HG02852 (cell line): ENCODE data around the gene DYRK2.

Experiments
- ATAC-seq: cut with Tn5 transposase; IDR thresholded peaks from one replicate; pipeline ENCODE4 v1.9.1; 2021; ENCODE audit warnings: mild to moderate bottlenecking, moderate library complexity; ENCODE audit not compliant: unreplicated experiment

DYRK2 gene

GRCh38 chr12:67648521-67649260 lies at the start of gene DYRK2:
DYRK2 (plus strand) TSS chr12:67648745; CDS start chr12:67649134, 389 bp downstream.
- ATAC-seq, result peak; percentile 50

GRCh38 chr12:67599691-67600090 lies 48.9 kb upstream of the DYRK2 start:
- no peak for ATAC-seq

- ATAC-seq, result no peak
Measured at GRCh38 chr12:67601126-67601525, 47.4 kb upstream of the DYRK2 start.

- ATAC-seq, result no peak
Measured at GRCh38 chr12:67609226-67609870, 39.2 kb upstream of the DYRK2 start.

DNA sequence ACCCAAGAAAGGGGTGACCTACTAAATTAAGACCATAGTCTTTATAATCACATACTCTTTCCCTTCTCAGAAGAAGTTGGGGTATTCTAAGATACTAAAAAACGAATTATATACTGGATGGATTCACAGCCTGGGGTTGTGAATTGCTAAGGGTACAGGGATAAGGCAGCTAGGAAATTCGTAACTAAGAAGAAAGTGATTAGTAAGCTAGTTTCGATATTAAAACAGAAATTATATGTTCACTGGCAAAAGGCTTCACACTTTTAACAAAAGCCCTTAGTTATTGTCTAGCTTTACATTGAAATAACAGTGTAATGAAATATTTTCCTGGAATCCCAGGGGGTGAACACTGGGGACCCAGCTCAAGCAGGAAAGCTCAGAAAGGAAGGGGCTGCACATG lies 35.5 kb upstream of the DYRK2 start:
- no peak for ATAC-seq

GRCh38 chr12:67617629-67618028 lies 30.9 kb upstream of the DYRK2 start:
- no peak for ATAC-seq

GRCh38 chr12:67618303-67618702 lies 30.2 kb upstream of the DYRK2 start:
- no peak for ATAC-seq

DNA sequence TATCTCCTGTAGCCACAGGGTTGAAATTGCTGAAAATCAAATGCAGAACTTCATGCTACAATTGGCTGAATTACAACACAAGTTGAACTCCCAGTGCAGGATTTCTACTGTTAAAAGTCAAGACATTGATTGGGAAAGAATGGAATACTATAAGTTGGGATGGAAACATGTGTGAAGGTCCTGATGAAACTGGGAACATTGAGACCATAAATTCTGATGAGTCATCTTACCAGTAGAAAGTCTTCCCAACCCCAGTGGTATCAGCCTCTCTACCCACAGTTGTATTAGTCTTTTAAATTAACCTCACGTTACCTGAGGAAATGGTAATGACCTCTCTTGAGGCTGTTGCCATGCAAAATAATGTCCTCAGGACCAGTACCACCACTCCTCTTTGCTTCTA lies 27.4 kb upstream of the DYRK2 start:
- no peak for ATAC-seq

DNA sequence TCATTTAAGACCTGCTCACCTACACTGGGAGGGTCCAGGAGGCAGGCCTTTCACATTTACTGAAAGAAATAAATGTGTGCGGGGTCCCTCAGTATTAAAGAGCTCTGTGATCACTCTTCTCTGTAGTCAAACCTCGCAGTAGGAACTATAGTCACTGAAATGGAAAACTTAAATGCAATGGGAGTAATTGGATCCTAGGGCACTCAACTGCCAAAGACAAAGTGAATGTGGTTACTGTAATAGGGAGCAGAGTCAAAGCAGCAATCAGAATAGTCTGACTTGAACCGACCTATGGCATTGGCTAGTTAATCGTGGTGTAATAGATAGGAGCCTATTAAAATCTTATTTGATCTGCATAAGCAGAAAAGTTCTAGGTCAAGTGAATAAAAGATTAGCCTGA lies 26.6 kb upstream of the DYRK2 start:
- no peak for ATAC-seq

- ATAC-seq, result no peak
Measured at GRCh38 chr12:67623259-67623658, 25.3 kb upstream of the DYRK2 start.

DNA sequence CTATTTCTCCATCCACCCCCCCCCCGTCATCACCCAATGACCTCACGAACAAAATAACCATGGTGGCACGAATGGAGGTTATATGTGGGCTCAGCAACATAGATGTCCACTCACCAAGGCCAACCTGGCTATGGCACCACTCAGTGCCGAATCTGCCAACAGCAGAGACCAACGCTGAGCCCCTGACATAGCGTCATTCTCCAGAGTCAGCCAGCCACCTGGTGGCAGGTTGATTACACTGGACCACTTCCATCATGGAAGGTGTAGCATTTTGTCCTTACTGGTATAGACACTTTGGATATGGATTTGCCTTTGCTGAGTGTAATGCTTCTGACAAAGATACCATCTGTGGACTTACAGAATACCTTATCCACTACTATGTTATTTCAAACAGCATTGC lies 24.2 kb upstream of the DYRK2 start:
- ATAC-seq, result no peak

DNA sequence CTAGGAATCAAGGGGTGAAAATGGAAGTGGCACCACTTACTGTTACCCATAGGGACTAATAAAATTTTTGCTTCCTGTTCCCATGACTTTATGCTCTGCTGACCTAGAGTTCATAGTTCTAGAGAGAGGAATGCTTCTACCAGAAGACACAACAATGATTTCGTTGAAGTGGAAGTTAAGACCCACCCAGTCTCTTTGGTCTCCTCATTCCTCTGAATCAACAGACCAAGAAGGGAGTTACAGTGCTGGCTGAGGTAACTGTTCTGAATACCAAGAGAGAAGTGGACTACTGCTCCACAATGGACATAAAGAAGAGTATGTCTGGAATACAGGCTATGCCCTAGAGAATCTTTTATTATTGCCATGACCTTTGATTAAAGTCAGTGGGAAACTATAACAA lies 23.5 kb upstream of the DYRK2 start:
- no peak for ATAC-seq

DNA sequence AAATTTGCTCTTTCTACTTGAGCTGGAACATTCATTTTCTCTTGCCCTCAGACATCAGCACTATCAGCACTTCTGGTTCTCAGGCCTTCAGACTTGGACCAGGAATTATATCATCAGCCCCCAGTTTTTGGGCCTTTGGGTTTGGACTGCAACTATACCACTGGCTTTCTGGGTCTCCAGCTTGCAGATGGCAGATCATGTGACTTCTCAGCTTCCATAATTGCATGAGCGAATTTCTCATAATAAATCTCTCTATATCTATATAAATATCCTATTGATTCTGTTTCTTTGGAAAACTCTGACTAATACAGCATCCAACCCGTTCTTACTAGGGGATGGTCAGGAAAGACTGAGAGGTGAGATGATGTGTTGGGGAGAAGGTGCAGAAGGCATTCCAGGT lies 22.4 kb upstream of the DYRK2 start:
- ATAC-seq, result no peak

DNA sequence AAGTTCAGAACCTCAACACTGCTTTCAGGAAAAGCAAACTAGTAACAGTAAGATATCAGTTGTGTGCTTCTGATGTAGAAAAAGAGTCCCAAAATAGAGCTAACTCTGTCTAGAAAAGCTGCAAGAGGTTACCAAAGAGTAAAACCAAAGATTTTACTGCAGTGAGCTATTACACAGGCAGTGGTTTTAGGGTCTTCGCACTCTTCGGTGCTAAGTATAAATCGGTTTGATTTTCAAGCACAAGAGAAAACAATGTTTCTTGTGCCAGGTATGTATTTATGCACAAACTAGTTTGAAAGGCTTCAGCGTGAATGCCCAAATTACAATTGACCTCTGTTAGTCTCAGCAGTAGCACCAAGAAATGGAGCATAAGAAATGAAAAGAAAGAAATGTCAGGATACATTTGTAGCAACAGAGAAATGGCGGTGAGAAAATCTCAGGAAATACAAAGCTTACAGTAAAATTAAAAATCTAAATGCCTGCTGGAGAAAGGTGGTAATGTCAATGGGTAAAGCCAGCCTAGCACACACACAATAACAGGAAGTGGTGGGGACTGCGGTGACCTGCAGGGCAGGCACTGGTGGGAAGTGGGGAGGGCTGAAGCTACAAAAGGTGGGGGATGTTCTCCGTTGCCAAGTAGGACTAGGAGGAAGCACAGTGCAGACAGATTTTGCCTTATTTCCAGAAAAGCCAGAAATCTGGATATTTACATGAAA lies 18.0 kb upstream of the DYRK2 start:
- peak; percentile 95 for ATAC-seq

DNA sequence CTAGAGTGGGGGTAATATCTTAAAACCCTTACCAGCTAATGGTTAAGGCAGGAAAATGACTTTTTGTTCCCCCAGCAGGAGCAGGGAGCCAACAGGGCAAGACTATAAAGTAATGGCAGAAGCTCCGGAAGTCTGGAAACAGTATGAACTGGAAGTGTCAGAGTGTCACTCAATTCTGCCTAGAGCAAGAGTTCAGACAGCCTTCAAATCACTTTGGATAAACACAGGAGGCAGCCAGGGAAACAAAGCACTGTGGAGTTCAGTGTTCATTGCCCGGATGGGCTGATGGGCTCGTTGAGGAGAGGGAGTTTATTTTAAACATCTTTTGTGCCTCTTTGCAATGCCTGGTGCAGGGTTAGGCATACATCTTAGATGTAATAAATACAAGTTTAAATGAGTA lies 16.5 kb upstream of the DYRK2 start:
- ATAC-seq, result no peak

DNA sequence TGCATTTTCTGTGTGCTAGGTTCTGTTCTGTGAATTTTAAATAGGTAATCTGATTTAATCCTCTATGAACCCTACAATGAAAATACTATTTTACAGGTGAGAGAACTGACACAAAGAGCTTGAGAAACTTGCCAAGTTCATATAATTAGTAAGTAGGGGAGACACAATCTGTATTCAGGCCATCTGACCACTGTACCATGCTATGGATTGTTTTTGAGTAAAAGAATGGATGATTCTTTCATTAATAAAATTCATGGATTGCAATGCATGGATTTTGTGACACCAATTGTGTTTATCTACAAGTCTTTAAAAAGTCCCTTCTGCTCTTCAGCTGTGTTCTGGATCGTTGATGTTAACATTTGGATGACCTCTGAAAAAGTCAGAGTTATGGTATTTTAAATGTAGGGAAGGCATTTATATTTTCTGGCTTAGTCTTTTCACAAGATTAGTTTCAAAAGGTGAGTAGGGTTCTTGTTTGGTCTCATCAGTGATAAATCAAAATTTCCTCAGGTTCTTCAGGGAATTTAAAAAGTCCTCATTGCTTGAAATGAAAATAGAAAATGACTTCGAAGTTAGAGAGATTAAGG lies 15.4 kb upstream of the DYRK2 start:
- ATAC-seq, result no peak

DNA sequence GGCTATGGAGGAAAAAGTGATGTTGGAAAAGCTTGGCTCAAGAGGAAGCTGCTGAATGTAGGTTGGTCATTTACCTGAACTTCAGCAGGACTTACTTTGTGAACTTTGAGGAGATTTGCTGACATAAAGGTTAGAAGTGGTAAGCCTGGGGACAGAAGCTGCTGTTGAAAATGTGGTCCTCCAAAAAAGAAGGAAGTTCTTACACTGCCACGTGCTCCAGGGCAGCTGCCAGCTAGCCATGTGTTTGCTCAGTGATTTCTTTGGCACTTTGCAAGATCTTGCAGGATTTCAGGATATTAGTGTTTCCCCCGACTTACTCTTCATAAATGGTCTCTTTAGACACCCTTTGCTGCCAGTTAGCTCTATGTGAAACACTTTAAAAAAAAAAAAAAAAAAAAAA lies 14.8 kb upstream of the DYRK2 start:
- no peak for ATAC-seq

GRCh38 chr12:67634303-67634761 lies 14.2 kb upstream of the DYRK2 start:
- no peak for ATAC-seq

DNA sequence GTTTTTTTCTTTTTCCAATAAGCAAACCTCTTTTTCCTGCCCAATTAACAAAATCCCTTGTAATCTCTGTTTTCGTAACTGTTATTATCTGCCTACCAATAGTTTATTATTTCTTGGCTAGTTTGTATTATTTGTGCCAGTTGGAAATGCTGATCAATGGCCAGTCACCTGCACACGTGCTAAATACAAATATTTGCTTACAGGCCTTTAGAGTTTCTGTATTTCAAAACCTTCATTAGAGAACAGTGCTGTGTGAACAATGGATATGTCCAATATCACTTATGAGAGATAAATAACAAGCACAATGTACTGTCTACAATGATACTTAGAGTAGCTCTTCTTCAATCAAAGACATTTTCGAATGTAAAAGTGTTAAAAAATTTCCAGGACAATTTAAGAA lies 10.8 kb upstream of the DYRK2 start:
- ATAC-seq, result no peak

GRCh38 chr12:67638694-67639093 lies 9.9 kb upstream of the DYRK2 start:
- no peak for ATAC-seq

GRCh38 chr12:67640863-67641262 lies 7.7 kb upstream of the DYRK2 start:
- ATAC-seq, result no peak

GRCh38 chr12:67645126-67645525 lies 3.4 kb upstream of the DYRK2 start:
- ATAC-seq, result no peak
